Globus pallidus (tissue), 1 donor: ENCODE results near the gene ZNF438.
"Not testable (repeated sequence)": the region's sequence is repeated elsewhere in the genome, so short reads cannot be mapped to it uniquely, and the experiment has no call there.

Experiments used
- DNase-seq: peaks from one replicate; pipeline ENCODE4 v3.0.0-alpha.2; 2015; ENCODE audit warnings: low spot score

ZNF438 gene

DNA sequence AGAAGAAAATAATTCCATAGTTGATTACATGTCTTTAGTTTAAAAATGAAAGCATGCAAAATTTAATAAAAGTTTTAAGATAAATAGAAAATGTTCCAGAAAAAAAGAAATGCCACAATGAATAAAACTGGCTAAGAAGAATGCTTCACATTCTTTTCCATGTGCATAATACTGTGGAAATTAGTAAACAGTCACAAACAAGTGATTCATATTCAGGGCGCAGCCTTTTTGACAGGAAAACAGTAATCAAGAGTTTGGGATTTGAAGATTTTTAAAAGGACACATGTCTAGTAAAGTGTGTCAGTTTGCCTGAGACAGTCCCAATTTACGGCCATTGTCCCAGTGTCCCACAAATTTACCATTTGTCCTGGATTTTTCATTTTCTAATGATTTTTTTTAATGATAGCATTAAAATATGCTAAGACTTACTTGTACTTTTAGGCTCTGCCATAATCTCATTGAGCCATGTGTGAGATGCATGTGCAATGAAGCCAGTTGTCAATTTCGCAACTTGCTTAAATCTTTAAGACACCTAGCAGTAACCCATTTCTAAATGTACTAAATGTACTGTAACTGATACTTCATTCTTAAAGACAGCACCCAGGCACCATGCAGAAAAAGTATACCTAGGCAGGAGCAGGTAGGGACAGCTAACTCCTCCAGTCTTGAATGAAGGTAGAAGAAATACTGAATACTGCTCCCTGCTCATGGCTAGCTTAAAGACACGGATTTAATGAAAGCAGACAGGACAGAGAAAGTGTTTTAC is 46.9 kb downstream of the ZNF438 start:
- DNase-seq, result no peak

GRCh38 chr10:30983209-30983608 is 48.5 kb downstream of the ZNF438 start:
- not testable (repeated sequence) for DNase-seq

DNA sequence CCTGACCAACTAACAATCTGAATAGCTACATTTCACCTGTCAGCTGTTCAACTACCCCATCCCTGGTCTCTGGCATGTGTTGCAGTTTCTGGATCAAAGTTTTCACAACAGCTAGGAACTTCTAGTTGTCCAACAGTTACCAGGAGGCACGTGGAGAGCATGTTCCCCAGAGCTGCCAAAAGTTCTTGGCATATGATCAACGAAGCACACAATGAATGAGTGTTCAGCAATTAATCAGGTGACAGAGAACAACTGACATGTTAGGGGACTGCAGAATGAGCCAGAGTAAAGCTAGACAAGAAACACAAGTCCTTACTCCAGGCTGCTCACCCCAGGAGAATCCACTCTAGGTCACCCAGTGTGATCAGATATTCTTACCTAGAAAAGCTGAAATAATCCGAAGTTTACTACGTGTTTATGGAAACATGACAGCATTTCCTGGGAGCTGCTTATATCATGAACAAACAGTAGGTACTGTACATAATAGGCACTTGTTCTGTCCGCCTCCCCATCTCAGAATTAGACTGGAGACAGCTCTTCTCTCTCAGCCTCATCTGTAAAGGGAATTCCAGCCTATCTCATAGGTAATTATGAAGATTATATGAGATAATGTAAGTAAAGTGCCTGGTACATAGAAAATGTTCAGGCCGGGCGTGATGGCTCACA is 50.6 kb downstream of the ZNF438 start:
- peak; percentile 71 for DNase-seq

- DNase-seq, result no peak
Measured at GRCh38 chr10:30979956-30980355, 51.7 kb downstream of the ZNF438 start.

DNA sequence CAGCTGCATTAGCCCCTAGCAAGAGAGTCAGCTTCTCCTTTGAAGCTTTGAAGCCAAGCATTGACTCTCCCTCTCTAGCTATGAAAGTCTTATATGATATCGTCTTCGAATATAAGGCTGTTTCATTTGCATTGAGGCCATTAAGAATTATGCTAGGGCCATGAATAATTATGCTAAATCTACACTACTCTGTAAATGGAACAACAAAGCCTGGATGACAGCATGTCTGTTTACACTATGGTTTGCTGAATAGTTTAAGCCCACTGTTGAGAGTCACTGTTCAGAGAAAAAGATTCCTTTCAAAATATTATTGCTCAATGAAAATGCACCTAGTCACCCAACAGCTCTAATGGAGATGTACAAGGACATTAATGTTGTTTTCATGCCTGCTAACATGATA is 52.8 kb downstream of the ZNF438 start:
- no peak for DNase-seq

DNA sequence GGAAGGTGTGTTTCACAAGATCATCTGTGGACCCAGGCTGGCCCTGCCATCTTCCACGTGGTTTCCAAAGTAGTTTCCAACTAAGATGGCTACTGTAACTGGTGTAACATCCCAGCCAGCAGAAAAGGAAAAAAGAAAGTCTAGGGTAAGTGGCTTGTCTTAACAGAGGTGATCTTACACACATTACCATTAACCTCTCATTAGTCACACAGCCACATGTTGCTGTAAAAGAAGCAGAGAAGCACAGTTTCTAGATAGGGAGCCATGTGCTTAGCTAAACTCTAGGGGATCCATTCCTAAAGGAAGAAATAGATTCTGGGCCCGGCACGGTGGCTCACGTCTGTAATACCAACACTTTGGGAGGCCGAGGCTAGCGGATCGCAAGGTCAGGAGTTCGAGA is 54.3 kb downstream of the ZNF438 start:
- no peak for DNase-seq

DNA sequence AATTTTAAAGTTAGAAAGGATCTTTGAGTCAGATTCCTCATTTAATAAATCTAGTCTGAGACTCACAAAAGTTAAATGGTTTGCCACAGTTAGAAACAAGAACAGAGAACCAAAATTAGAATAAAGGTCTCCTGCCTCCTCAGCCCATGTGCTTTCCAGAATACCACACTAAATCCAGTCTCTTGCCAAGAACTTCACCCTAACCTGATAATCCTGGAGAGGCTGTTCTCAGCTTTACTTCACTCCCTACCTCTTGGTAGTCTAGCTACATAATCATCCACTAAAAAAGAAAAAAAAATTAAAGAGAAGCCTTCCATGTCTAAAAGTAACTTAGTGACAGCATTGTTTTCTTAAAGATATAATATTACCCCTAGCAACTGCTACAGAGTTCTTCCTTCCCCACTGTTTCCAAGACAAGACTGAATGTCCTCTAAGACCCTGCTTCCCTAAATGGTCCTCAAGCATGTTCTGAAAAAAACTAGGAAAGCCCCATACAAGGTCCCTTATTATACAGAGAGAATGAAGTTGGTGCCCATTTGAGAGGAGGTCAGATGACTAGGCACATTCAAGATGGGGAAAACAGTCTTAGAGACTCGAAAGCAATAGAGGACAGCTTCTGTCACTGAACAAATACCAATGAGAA is 56.8 kb downstream of the ZNF438 start:
- DNase-seq, result no peak

- no peak for DNase-seq
Measured at GRCh38 chr10:30974355-30974754, 57.3 kb downstream of the ZNF438 start.

DNA sequence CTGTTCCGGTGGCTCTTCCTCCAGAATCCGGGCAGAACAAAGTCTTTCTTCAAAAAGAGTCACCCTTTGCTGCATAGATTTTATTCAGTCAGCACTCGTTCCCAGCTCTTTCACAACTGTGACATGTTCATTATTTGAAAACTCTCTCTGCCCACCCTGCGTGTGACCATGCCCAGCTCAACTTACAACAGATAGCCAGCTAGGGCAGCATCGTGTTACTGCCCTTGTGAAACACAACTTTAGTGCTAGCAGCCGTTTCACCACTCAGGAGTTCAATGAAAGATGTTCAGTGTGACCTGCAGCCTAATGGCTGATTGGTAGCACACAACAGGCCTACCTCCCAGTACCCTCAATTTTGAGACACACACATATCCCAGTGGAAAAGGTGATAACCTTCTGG is 57.9 kb downstream of the ZNF438 start:
- peak; percentile 10 for DNase-seq

GRCh38 chr10:30970760-30971460 is 60.8 kb downstream of the ZNF438 start:
- no peak for DNase-seq

DNA sequence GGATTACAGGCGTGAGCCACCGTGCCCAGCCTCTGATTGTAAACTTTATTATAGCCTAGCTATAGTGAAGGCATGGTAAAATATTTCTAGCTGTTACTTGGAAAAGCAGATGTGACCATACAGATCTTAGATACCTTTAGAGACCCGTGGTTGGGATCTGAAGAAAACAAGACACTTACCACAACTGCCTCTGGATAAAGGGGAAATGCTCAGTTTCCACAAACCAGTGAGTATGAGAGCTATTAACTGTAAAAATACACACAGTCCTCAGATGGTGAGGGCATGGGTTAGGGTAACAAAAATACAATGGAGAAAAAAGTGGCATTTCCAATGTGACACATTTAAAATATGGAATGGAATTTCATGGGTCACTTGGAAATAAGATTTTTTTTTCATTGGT is 63.0 kb downstream of the ZNF438 start:
- DNase-seq, result no peak

DNA sequence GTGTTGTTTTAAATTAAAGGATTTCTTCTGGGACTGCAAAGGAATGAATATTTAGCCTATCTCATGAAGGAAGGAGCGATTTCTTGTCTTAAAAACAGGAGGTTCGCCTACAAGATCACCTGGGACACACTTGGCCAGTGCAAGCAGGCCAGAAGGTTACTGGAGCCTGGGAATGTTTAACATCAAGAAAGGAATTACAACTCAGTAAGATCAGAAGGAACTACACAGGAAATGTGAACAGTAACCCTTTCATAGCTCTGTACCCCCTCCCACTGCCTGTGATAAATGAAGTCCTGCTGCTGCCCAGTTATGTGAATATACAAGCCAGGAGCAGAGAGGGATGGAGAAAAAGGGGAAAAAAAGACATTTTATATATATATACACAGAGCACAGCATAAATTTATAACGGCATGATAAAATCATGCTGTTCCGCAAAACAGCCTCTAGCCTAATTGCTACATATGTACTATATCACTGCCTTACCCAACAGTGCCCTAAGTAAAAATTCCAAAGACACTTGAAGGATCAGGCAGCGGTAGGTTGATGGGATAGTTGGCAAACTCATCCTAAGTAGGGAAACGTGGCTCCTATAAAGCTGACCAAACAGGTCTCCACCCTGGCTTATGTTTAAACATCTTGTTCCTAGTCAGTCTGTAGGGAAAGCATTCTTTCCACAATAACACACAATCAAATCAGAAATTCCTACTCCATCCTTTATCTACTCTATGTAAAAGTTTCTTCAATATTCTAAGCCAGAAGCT is 63.8 kb downstream of the ZNF438 start:
- no peak for DNase-seq

- DNase-seq, result no peak
Measured at GRCh38 chr10:30963992-30964930, 67.4 kb downstream of the ZNF438 start.

DNA sequence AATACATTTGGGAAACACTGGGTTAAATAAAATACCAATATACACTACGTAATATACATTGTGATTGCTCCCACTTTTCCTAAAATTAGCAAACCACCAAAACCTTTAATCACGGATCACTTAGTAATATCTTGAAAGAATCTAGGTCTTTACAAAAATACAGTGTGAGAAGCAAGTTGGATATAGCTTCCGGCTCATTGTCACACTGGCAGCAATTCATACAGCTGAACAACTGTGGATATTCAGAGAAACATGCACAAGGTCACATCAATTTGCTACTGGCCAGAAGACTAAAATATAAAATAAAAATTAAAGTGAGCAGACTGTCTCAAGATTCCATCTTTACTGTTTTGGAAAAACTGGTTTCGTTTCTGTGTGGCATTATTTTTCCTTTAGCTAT is 69.1 kb downstream of the ZNF438 start:
- no peak for DNase-seq

GRCh38 chr10:30959836-30960210 is 71.8 kb downstream of the ZNF438 start:
- no peak for DNase-seq

GRCh38 chr10:30949218-30949617 is 82.4 kb downstream of the ZNF438 start:
- not testable (repeated sequence) for DNase-seq

GRCh38 chr10:30944005-30944404 is 87.7 kb downstream of the ZNF438 start:
- DNase-seq, result no peak

DNA sequence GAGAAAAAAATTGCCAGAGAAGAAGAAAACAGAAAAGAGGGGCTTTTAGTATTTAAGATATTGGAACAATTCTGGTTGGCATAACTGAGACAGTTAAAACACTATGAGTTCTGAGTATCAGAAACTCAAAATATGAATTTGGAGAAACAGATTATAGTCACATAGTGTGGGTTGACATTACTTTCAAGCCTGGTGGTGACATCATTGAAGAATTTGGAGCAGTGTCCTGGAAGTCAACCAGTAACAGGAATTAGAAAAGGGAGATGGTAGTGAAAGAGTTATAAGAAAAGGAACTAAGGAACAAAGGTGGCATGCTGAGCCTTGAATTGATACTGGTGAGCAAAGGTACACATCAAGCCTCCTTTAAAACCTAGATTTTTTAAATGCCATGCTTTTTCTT is 88.2 kb downstream of the ZNF438 start:
- DNase-seq, result no peak

DNA sequence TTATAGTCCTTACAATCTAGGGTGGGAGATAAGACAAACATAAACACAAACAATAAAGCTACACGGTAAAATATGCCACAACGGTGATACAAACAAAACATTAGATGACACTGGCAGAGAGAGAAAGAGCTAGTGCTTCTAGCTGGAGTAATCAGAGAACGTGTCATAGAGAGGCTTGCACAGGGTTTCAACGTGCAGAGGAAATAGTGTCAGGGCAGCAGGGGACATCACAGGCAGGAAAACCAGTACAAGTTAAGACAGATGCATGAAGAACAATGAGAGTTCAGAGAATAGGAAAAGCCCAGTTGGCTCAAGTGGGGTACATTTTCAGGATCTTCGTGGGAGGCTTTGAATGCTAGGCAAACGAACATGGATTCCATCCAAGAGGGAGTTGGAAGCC is 91.4 kb downstream of the ZNF438 start:
- no peak for DNase-seq

- no peak for DNase-seq
Measured at GRCh38 chr10:30939643-30940251, 91.9 kb downstream of the ZNF438 start.
